Kidney capillary endothelial cell (primary cell): ENCODE measurements around the gene SS18L1.
A peak's percentile ranks its signal among the peaks of the same experiment; 100 is the strongest.
"Not testable (repeated sequence)": the region's sequence is repeated elsewhere in the genome, so short reads cannot be mapped to it uniquely, and the experiment has no call there.

Experiments
- DNase-seq: peaks from one replicate; pipeline ENCODE4 v3.0.0-alpha.2; 2018; ENCODE audit warnings: low spot score

SS18L1 gene

GRCh38 chr20:62143081-62143956 is at the start of gene SS18L1, which contains the start of gene PSMA7:
SS18L1 (plus strand) TSS chr20:62143769; CDS start chr20:62143821, 52 bp downstream.
PSMA7 (minus strand) TSS chr20:62143394; CDS start chr20:62143303, 91 bp downstream.
- peak; percentile 78 for DNase-seq

GRCh38 chr20:62096421-62097380 is 46.9 kb upstream of the SS18L1 start:
- no peak for DNase-seq

GRCh38 chr20:62097881-62098407 is 45.6 kb upstream of the SS18L1 start:
- DNase-seq, result no peak

GRCh38 chr20:62101078-62101477 is 42.5 kb upstream of the SS18L1 start:
- DNase-seq, result no peak

GRCh38 chr20:62103508-62104233 is 39.9 kb upstream of the SS18L1 start:
- no peak for DNase-seq

GRCh38 chr20:62104234-62104789 is 39.3 kb upstream of the SS18L1 start:
- DNase-seq, result no peak

- DNase-seq, result no peak
These were observed 38.7 kb upstream of the SS18L1 start for GRCh38 chr20:62104791-62105345.

- no peak for DNase-seq
These were observed 38.0 kb upstream of the SS18L1 start for GRCh38 chr20:62105592-62105991.

GRCh38 chr20:62111148-62111547 is 32.4 kb upstream of the SS18L1 start:
- no peak for DNase-seq

GRCh38 chr20:62112368-62112767 is 31.2 kb upstream of the SS18L1 start:
- DNase-seq, result no peak

GRCh38 chr20:62114894-62115293 is 28.7 kb upstream of the SS18L1 start:
- no peak for DNase-seq

- not testable (repeated sequence) for DNase-seq
These were observed 27.7 kb upstream of the SS18L1 start for GRCh38 chr20:62115800-62116407.

GRCh38 chr20:62116558-62117361 is 26.8 kb upstream of the SS18L1 start:
- DNase-seq, result no peak

- DNase-seq, result no peak
These were observed 26.3 kb upstream of the SS18L1 start for GRCh38 chr20:62117362-62117646.

GRCh38 chr20:62117658-62118057 is 25.9 kb upstream of the SS18L1 start:
- DNase-seq, result no peak

- no peak for DNase-seq
These were observed 25.2 kb upstream of the SS18L1 start for GRCh38 chr20:62118113-62119043.

- DNase-seq, result no peak
These were observed 24.5 kb upstream of the SS18L1 start for GRCh38 chr20:62119115-62119514.

GRCh38 chr20:62119591-62120364 is 23.8 kb upstream of the SS18L1 start:
- no peak for DNase-seq
